GF-D8 (cell line): ENCODE results near the gene IQGAP1.
"Not testable (repeated sequence)": the region's sequence is repeated elsewhere in the genome, so short reads cannot be mapped to it uniquely, and the experiment has no call there.

Experiments used
- DNase-seq: peaks from one replicate; lab custom pipeline; 2025; lab: John Stamatoyannopoulos, UW

The IQGAP1 gene

DNA sequence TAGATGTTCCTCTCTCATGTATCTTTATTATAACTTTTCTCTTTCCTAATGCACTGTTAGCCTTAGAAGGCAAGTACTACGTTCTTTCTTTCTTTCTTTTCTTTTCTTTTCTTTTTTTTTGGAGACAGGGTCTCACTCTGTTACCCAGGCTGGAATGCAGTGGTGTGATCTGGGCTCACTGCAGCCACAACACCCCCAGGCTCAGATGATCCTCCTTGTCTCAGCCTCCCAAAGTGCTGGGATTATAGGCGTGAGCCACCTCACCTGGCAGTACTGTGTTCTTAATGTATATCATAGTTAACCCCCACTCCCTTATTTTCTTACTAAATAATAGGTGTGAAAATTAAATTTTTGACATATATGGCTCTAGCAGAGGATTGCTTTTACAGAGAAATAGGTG, 23.1 kb downstream of the IQGAP1 start:
- DNase-seq, result no peak

DNA sequence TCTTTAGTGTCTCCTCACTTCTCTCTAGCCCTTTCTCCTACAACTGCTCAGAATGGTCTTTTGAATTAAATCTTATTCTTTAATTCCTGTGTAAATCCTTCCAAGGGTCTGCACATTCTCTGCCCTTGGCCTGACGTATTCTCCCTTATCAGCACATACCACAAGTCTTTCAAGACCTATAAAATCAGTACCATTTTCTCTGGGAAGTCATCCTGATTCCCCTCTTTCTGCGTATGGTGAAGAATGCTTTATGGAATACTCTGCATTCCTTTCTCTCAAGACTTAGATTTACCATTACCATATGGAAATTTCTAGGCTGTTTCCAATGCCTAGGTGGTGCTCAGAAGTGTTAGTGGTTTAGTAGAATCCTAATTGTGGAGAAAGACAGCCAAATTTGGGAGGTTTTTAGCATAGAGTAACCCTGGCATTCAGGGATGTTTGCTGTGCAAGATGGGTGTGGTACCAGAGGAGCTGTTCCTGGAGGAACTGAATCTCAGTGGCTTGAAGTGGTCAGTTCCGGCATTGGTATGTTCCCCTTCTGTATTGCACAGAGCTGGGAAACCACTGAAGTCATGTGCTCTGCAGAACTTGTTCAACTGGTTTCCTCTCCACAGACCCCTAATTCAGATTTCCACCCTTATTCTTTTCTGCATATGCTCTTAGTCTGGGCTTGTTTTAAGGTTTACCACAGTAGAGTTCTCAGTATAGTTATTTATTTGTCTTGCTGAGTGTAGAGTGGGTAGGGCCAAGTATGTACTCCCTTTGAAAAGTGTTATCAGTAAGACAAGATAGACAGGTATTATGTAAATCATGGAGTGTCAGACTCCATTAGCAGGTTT, 24.5 kb downstream of the IQGAP1 start:
- peak; percentile 55 for DNase-seq

DNA sequence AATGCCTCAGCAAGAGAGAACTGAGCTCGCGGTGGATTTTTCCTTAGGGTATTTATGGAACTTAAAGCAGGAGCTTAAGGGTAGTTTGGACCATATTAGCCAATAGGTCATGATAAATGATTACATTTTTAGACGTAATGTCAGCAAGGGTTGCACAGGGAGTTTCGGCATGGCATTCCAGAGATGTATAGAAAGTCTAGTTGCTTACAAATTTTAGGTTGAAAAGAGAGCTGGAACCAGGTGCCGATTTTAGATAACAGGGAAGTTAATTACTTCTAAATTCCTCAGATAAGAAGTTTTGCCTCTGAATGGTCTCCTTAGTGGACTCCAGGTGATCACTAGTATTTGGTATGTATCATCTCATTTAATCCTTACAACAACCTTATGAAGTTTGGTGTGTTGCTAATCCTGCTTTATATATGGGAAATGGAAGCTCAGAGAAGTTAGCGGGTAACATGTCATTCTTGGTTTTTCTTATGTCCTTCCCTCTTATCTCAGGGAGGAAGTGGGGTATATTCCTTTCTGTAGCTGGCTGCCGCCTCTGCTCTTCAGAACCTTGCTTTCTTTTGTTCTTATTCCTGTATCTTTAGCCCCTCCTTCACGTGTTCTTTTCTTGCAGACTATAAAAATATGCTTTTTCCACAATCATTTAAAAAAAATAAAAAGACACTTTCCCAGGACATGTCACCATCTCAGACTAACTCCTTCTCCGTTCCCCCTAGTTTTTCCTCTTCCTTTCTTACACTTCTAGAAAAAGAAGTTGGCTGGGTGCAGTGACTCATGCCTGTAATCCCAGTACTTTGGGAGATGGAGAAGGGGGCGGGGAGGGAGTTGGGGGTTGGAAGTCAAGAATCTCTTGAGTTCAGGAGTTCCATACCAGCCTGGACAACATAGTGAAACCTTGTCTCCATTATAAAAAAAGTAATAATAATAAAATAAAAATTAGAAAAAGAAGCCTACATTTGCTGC, 25.7 kb downstream of the IQGAP1 start:
- DNase-seq, result no peak

DNA sequence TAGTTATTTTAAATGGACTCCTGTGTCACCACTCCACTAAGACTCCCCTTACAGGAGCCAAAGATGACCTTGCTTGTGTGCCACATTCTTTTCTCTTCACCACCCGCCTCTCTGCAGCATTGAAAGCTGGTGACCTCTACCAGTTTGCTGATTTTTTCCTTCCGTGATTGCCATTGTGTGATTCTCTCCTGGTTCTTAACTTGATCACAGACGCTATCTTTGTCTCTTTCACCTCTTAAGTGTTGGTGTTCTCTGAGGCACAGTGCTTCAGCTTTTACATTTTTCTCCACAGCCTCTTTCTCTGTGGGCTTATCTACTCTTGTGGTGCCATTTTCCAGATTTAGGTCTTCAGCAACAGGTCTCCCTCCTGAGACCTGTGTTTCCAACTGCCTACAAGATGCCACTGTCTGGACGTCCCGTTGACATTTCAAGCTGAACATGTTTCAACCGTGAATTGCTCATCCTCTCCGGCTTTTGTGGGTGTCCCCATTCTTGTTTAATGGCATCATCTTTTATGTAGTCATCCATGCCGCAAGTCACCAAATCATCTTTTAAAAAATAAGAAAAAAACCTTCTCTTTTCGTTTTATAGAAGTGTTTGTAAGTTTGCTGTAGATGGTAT, 26.5 kb downstream of the IQGAP1 start:
- DNase-seq, result no peak

DNA sequence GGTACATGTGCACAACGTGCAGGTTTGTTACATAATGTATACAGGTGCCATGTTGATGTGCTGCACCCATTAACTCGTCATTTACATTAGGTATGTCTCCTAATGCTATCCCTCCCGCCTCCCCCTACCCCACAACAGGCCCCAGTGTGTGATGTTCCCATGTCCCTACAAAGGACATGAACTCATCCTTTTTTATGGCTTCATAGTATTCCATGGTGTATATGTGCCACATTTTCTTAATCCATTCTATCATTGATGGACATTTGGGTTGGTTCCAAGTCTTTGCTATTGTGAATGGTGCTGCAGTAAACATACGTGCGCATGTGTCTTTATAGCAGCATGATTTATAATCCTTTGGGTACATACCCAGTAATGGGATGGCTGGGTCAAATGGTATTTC, 28.0 kb downstream of the IQGAP1 start:
- not testable (repeated sequence) for DNase-seq

DNA sequence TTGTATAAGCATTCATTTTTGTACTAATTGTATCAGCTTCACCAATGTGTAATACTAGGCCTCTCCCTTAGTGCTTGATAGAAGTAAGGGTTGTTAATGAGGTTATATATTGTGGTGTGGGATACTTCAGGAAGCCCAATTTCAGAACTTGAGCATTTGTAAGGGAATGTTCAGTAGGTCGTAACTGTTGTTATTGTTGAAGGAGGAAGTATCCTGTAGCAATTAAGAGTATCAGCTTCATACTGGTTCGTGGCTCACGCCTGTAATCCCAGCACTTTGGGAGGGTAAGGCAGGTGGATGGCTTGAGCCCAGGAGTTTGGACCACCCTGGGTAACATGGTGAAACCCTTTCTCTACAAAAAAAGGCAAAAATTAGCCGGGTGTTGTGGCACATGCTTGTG, 30.6 kb downstream of the IQGAP1 start:
- DNase-seq, result no peak

DNA sequence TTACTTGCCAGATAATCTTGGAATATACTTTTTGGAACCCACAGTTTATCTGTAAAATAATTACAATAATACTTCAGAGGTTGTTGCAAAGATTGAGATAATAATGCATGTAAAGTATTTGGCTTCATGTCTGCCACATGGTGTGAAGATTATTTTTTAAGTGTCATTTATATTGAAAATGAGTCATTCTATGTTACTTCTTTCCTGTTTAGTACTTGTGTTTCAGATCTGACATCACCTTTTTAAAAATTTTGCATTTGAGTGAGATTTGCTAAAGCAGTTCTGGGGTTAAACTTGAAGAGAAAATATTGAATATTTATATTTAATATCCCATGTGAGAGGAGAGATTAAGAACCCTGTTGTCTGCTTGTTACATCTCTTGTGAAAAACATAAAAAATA, 31.2 kb downstream of the IQGAP1 start:
- DNase-seq, result no peak

DNA sequence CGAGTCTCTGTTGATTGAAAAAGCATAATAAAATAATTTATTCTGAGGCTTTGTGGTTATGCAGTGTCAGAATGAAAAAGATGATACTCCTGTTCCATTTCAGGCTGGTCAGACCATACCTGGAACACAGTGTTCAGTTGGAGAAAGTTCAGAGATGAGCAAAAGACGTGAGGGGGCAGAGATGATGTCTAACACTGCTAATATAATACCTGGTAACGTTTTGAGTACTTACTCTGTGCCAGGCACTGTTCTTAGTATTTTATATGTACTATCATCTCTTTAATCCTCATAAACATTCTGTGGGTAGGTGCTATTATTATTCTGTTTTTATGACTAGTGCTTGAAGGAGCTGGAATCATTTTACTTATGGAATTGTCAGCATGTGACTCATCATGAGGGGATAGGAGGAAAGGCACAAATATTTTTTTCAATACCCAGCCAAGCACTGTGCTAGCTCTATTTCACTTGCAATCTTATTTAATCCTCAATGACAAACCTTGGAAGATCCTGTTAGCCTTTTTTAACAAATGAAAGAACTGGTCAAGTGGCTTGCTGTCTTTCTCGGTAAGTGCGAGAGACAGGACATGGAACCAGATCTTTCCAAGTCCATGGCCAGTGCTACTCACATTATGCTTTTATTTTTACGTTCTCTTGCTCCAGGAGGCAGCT, 31.8 kb downstream of the IQGAP1 start:
- DNase-seq, result no peak

DNA sequence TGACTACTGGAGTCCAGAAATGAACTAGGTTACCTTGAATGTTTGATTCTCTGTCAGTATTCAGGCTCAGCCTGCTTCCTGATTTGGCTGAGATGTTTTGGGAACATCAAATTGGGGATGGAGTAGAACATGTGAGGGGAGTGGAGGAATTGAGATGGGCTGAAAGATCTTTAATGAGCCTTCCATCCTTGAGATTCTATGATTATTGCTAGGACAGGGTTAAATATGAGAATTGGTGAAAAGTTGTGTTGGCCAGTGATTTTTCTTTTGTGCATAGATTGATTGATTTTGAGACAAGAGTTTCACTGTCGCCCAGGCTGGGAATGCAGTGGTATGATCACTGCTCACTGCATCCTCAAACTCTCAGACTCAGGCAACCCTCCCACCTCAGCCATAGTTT, 32.4 kb downstream of the IQGAP1 start:
- DNase-seq, result no peak

DNA sequence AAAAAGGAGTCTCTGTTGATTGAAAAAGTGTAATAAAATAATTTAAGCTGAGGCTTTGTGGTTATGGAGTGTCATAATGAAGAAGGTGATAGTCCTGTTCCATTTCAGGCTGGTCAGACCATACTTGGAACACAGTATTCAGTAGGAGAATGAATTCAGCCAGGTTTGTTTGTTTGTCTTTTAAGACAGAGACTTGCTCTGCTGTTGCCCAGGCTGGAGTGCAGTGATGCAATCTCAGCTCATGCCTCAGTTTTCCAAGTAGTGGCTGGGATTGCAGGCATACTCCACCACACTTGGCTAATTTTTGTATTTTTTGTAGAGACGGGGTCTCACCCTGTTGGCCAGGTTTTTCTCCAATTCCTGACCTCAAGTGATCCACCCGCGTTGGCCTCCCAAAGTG, 33.5 kb downstream of the IQGAP1 start:
- DNase-seq, result no peak

DNA sequence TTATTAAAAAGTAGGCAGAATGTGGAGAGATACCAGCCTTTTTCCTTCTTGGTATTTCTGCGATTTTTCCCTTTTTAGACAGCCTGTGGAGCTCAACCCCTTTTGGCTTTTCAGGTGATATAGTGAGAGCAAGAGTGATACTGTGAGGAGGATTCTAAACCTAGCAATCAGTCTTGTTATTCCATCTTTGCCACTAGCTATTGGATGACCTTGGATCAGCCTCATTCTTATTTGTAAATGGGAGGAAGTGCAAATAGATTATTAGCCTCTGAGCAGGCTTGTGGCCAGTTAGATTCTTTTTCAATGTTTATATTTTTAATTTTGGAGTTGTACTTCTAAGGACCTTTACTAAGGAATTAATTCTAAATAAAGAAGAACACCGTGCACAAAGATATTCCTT, 34.0 kb downstream of the IQGAP1 start:
- no peak for DNase-seq

DNA sequence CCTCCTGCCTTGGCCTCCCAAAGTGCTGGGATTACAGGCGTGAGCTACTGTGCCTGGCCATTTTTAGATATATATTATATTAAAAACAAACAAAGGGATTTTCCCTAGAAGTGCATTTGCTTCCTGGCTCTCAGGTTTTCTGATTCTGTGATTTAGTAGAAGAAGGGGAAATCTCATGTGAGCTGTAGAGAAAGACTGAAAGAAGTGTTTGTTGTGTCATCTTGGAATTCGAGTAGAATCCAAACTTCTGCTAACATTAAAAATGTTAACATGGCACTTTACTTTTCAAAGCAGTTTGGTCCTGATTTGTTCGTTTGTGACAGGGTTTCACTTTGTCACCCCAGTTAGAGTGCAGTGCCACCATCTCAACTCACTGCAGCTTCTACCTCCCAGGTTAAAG, 34.9 kb downstream of the IQGAP1 start:
- DNase-seq, result no peak

DNA sequence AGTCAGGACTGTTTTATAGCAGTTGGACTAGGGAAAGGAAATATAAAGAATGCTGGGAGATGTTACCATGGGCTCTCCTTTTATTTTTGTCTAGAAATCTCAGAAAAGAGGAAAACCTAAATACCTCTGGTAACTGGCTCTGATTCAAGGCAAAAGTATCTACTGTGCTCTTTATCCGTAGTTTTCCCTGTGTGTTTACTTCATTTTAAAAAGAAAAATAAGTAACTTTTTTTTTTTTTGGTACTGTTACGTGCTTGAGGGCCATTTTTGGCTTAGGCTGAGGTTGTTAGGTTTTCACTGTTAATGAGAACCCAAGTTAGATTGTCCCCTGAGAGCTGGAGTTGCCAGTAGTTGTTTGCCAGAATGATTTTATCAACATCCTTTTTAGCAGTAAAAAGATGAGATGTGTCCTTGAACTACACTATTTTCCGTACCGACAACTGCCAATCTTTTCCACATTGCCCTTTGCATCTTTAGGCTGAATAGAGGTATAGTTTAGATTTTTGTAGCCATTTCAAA, 35.8 kb downstream of the IQGAP1 start:
- DNase-seq, result no peak

DNA sequence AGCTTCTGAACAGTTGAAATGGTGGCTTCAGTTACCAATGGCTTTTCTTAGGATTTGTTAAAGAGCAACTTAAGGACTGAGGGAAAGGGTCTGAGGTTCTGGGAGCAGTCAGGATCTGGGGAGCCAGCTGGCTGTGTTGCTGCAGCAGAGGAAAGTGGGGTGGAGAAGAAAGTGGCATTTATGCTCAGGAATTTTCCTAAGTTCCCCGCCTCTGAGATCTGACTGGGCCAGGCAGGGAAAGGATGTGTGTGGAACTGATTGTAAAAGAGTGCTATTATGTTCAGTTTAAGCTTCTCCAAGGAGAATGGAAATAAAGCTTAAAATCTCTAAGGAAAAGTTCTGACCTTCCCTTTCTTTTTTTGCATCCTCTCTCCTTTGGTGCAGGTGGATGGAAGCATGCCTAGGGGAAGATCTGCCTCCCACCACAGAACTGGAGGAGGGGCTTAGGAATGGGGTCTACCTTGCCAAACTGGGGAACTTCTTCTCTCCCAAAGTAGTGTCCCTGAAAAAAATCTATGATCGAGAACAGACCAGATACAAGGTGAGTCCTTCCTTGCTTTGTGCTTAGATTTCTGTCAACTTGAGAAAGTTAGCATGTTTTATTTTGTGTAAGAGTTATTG, 37.8 kb downstream of the IQGAP1 start:
- DNase-seq, result no peak

DNA sequence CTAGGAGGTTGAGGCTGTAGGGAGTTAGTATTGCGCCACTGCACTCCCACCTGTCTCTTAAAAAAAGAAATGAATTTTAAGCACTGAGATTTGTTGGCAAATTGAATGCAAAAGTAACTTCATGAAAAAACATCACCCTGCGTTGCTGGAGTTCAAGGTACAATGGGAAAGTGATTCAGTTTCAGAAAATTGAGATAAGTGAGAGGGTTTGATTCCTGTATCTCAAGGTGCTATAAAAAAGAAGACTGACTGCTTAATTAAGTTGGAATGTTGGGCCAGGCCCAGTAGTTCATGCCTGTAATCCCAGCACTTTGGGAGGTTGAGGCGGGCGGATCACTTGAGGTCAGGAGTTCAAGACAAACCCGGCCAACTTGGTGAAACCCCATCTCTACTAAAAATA, 39.1 kb downstream of the IQGAP1 start:
- no peak for DNase-seq

DNA sequence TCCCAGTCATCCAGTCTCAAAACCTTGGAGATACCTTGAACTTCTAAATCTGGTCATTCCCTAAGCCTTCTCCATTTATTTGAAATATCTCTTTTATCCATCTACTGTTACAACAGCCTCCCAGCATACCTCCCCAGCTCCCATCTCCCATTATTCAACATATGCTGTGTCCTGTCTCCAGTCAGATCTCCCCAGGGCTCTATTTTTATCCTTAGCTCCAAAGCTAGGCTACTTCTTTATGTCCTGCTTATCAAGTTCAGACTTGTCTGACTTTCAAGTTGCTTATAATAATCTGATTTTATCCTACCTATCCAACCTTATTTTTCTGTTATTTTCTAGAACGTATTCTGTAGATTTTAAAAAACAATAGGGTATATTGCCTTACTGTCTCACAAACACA, 44.2 kb downstream of the IQGAP1 start:
- no peak for DNase-seq

DNA sequence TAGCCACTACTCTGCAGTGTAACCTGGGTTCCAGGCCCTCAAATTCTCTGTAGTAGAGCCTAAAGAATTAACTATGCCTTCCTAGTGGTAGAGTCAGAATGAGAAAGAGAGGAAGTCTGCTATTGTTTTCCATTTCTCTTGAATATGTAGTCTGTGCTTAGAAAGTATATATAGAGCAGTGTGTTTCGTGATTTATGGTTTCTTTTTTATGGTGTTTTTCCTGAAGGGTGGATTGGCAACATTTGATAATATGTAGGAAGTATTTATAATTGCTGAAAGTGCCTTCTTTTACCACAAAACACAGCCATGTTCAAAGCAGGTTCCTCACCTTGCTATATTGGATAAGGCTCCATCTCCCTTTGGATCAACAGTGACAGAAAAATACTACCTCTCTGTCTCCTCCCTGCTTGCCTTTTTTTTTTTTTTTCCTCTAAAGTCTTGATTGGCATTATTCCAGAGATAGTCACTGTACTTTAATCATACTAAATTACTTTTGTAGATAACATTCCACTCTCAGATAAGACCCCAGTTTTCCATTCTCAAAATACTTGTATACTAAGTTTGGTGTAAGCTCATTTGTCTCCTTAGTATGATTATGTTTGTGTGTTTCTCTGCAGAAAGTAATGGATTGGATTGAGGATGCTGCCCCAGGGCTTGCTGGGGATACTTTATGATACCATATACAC, 47.8 kb downstream of the IQGAP1 start:
- no peak for DNase-seq

DNA sequence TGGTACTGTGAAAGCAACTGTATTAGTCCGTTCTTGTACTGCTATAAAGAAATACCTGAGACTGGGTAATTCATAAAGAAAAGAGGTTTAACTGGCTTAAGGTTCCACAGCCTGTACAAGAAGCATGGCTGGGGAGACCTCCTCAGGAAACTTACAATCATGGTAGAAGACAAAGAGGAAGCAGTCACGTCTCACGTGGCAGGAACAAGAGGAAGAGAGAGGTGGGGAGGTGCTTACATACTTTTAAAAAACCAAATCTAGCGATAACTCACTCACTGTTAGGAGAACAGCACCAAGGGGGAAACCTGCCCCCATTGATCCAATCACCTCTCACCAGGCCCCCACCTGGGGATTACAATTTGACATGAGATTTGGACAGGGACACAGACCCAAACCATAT, 48.9 kb downstream of the IQGAP1 start:
- no peak for DNase-seq

DNA sequence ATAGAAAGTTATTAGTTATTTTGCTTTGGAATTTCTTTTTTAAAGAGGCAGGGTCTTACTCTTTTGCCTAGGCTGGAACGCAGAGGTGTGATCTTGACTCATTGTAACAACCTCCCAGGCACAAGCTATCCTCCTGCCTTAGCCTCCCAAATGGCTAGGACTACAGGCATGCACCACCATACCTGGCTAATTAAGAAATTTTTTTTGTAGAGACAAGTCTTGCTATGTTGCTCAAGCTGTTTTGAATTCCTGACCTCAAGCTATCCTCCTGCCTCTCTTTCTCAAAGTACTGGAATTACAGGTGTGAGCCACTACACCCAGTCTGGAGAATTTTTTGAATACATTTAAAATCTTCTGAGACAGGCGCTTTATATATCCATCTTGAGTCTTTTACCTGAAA, 49.5 kb downstream of the IQGAP1 start:
- no peak for DNase-seq

DNA sequence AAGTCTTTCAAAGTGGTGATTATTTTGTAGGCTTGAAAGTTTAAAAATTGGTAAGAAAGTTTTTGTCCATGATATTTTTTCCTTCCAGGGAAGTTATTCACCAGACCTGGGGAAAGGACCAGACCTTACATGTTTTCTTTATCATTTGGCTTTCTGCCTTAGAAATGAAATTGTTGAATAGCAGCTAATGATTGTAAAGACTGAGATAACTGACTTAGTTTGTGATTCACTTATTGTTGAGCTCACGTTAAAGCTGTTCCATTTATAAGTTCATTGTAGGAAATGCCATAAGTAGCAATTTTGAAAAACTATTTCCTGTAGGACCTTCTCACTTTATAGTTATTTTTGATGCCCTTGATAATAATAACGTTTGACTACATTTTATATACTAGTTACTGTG, 51.9 kb downstream of the IQGAP1 start:
- DNase-seq, result no peak

DNA sequence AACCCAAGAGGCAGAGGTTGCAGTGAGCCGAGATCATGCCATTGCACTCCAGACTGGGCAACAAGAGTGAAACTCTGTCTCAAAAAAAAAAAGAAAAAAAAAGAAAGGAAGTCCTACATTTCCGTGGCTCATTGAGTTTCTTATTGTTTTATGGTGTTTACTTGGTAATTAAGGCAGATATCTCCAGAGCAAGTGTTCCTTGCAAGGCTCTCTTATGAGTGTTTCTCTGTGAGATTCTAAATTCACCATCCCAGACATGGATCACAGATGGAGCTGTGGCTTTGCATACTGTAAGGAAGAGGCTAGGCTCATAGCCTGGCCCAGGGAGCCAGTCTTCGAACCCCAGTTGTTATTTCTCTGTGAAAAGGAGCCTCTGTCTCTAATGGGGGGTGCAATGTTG, 53.0 kb downstream of the IQGAP1 start:
- DNase-seq, result no peak
